GM23248 (cell line): Measurements from ENCODE around the gene GCSAM. TPM values are rescaled to one million over a fixed set of nuclear protein-coding genes. Genes with fewer than 3 reads are reported as not detected.

Experiments used
- DNase-seq: peaks from one replicate; pipeline ENCODE4 v3.0.0-alpha.2; 2015
- H2AFZ ChIP-seq: fragments of 200-600 bp; sonication (generic); 2 replicates; pipeline ENCODE4 v1.6.1; 2016; ENCODE audit warnings: antibody characterized with exemption
- H3F3A ChIP-seq: fragments of 200-600 bp; sonication (generic); 2 replicates; pipeline ENCODE4 v1.6.1; 2016; ENCODE audit warnings: mild to moderate bottlenecking, antibody characterized with exemption, mixed run types; ENCODE audit not compliant: insufficient read depth
- H3K27ac ChIP-seq: fragments of 200-600 bp; sonication (generic); 2 replicates; pipeline ENCODE4 v1.5.1; 2016; ENCODE audit warnings: mild to moderate bottlenecking
- H3K27me3 ChIP-seq: fragments of 200-600 bp; sonication (generic); replicated peaks from 2 replicates; pipeline ENCODE4 v1.6.1; 2016; ENCODE audit warnings: mild to moderate bottlenecking; ENCODE audit not compliant: insufficient read depth
- H3K36me3 ChIP-seq: fragments of 200-600 bp; sonication (generic); 2 replicates; pipeline ENCODE4 v1.6.1; 2016; ENCODE audit warnings: low read depth, mild to moderate bottlenecking
- H3K4me1 ChIP-seq: fragments of 200-600 bp; sonication (generic); 2 replicates; pipeline ENCODE4 v1.6.1; 2016; ENCODE audit warnings: mild to moderate bottlenecking; ENCODE audit not compliant: insufficient read depth
- H3K4me2 ChIP-seq: fragments of 200-600 bp; sonication (generic); one replicate; pipeline ENCODE4 v1.6.1; 2016; ENCODE audit warnings: mild to moderate bottlenecking; ENCODE audit not compliant: unreplicated experiment
- H3K4me3 ChIP-seq: fragments of 200-600 bp; sonication (generic); 2 replicates; pipeline ENCODE4 v1.5.1; 2016; ENCODE audit warnings: mild to moderate bottlenecking
- H3K79me2 ChIP-seq: fragments of 200-600 bp; sonication (generic); 2 replicates; pipeline ENCODE4 v1.6.1; 2016; ENCODE audit warnings: mild to moderate bottlenecking; ENCODE audit not compliant: insufficient read depth
- H3K9ac ChIP-seq: fragments of 200-600 bp; sonication (generic); 2 replicates; pipeline ENCODE4 v1.6.1; 2016; ENCODE audit warnings: mild to moderate bottlenecking
- H3K9me2 ChIP-seq: fragments of 200-600 bp; sonication (generic); 2 replicates; pipeline ENCODE4 v1.6.1; 2016; ENCODE audit warnings: mixed run types, mild to moderate bottlenecking, moderate library complexity; ENCODE audit not compliant: insufficient read depth
- H3K9me3 ChIP-seq: fragments of 200-600 bp; sonication (generic); one replicate; pipeline ENCODE4 v1.6.1; 2017; ENCODE audit warnings: low read depth
- H4K20me1 ChIP-seq: fragments of 200-600 bp; sonication (generic); 2 replicates; pipeline ENCODE4 v1.6.0; 2016; ENCODE audit not compliant: insufficient read depth
- EZH2 ChIP-seq: fragments of 200-600 bp; sonication (generic); IDR thresholded peaks from 2 replicates; pipeline ENCODE4 v1.6.1; 2018; ENCODE audit warnings: antibody characterized with exemption, mild to moderate bottlenecking; ENCODE audit not compliant: insufficient read depth, poor library complexity, severe bottlenecking
- EZH2phosphoT487 ChIP-seq: fragments of 200-600 bp; sonication (generic); IDR thresholded peaks from 2 replicates; pipeline ENCODE4 v1.6.1; 2018; ENCODE audit warnings: antibody characterized with exemption, moderate library complexity, mild to moderate bottlenecking, low read depth; ENCODE audit not compliant: insufficient read depth
- WGBS, 2 experiments: methylation state at CpG; one replicate each; pipeline ENCODE4 v1.1.6; 2015 to 2017; ENCODE audit warnings: low lambda C conversion rate in 2 of 2, low coverage in 1 of 2; ENCODE audit errors: missing lambda C conversion rate in 2 of 2; 5-methylcytosine and 5-hydroxymethylcytosine counted together
- in situ Hi-C: fragments of 300-500 bp; cut with MboI; formaldehyde crosslinking; loops from 2 replicates; pipeline ENCODE4 v1.15.0; 2020
- polyA plus RNA-seq: library from polyadenylated mRNA; unstranded; fragments of >200 nt; fragmentation: Nextera tagmentation; extraction: Ambion mirVana; gene quantifications from 2 replicates; pipeline ENCODE4 v1.2.1, GENCODE V29; 2016
- total RNA-seq: library from RNA; depleted of rRNA; stranded (reverse); fragments of >200 nt; shearing (Covaris generic); gene quantifications from 2 replicates; pipeline ENCODE4 v1.2.3, GENCODE V29; 2014

GCSAM gene
- total and polyA plus RNA-seq, 2 experiments from 2014 or later = 0.20 TPM; not detected in 1

GRCh38 chr3:112088944-112089343, 44.1 kb downstream of the GCSAM start:
- DNase-seq = no peak
- TF ChIP-seq EZH2phosphoT487 = no peak
- TF ChIP-seq EZH2 = no peak
- Histone ChIP-seq H3K79me2 (peaks cover 47% of the 10 kb centered on the region), H3K9ac (no peak overlapping the region), H3K9me3 (no peaks in the 10 kb centered on the region), H3F3A (peaks cover 11% of the 10 kb centered on the region), H3K36me3 (no peaks in the 10 kb centered on the region), H3K4me2 (no peak overlapping the region), H3K9me2 (no peaks in the 10 kb centered on the region), H4K20me1 (no peaks in the 10 kb centered on the region), H3K4me1 (peaks cover 13% of the 10 kb centered on the region; the same call in 1 of the 2 replicates), H3K4me3 (no peak overlapping the region), H3K27ac (no peak overlapping the region), H3K27me3 (no peaks in the 10 kb centered on the region), H2AFZ (no peak overlapping the region)
- 65 to 67% methylated on average over 4 of the region's 4 CpGs for WGBS, 2 experiments
- in situ Hi-C loops = no loop called here

- in situ Hi-C loops = no loop called here
- DNase-seq = no peak
- H3K9ac ChIP-seq = no peak overlapping the region
- peak overlapping the region; percentile 99 for H3K4me2 ChIP-seq
- 93 to 96% methylated on average over 5 of the region's 5 CpGs for WGBS, 2 experiments
- H4K20me1 ChIP-seq = no peaks in the 10 kb centered on the region
- H3K4me3 ChIP-seq = no peak overlapping the region; the same call in 1 of the 2 replicates
- no peaks in the 10 kb centered on the region for H3K27me3 ChIP-seq
- H3K36me3 ChIP-seq = no peaks in the 10 kb centered on the region
- TF ChIP-seq EZH2phosphoT487 (no peak), EZH2 (no peak)
- no peak overlapping the region for H2AFZ ChIP-seq
- no peak overlapping the region for H3K27ac ChIP-seq
- peaks cover 13% of the 10 kb centered on the region; the same call in 1 of the 2 replicates for H3K4me1 ChIP-seq
- H3K9me2 ChIP-seq = no peaks in the 10 kb centered on the region
- no peaks in the 10 kb centered on the region for H3K9me3 ChIP-seq
- peaks cover 47% of the 10 kb centered on the region for H3K79me2 ChIP-seq
- H3F3A ChIP-seq = peaks cover 11% of the 10 kb centered on the region
Measured at GRCh38 chr3:112087746-112088145, 45.3 kb downstream of the GCSAM start.

DNA sequence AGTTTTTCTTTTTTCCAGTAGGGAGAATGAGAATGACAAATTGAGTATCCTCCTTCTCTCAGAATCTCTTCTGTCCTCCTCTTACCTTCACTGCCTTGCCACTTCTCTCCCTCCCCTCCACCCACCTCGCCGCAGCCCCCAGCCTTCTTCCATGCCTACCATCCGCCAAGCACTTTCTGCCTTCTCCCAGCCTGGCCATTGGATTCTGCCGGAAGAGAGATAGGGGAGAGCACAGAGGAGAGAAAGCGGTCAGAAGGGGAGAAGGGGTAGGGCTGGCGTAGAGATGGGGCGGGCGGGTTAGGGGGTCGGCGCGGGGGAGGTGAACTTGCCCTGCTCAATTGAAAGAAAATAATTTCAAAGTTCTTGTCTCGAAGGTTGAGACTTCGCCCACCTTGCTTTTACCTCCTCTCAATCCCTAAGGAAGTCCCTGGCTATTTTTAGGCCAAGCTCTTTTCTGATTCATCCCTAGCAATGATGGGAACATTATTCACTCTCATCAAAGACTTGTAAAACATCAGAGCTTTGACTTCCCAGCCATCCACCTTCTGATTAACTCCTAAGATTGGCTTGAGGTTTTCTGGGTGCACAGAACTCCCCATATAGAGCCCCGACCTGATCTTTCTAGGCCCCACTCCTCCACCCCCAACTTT, 46.0 kb downstream of the GCSAM start:
- H3K9ac ChIP-seq = peak overlapping the region; percentile 75
- in situ Hi-C loops = no loop called here
- 7 to 19% methylated on average over 9 to 14 of the region's 14 CpGs for WGBS, 2 experiments

DNA sequence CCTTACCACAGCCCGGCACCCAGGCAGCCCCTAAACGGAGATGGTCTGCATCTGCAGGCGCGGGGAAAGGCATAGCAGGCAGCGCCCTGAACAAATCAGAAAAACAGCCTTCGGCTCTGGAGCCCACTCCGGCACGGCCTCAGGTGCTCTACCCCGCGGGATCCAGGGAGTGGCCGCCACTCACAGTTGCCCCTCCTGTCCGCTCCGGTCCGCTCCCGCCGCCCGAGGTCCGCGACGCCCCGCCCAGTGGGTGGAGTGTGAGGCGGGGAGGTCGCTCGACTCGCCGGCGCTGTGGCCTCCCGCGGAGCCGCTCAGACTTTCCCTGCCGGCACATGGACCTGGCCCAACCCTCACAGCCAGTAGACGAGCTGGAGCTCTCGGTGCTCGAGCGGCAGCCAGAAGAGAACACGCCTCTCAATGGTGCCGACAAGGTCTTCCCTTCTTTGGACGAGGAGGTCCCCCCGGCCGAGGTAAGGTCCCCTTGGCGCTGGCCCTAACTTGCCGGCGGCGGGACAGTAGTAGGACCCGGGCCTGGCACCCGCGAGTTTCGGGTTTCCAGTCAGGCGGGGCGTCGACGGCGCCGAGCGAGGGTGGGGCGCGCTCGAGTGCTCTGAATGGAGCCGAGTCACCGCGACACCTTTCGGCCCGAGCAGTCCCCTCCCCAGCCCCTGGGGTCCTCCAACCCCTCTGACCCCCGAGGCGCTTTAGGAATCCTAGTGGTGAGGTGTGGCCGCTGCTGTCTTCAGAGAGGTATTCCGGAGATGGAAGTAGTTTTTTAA, 46.8 kb downstream of the GCSAM start, which contains the start of gene C3orf52:
TSS of gene C3orf52 (plus strand) at position 314 of the 779 bp plus-strand sequence. CDS start at position 333, 19 bp downstream.
- peak within 1 kb of the TSS; percentile 75 for H3K9ac ChIP-seq
- no peak for TF ChIP-seq EZH2phosphoT487
- TF ChIP-seq EZH2 = no peak
- WGBS, 2 experiments = 2 to 3% methylated on average over 61 to 66 of the region's 67 CpGs

More for the DNA sequence above, 46.0 kb downstream of the GCSAM start:
- Histone ChIP-seq H3F3A (peaks cover 11% of the 10 kb centered on the region), H3K27ac (peak overlapping the region; percentile 53), H3K79me2 (peaks cover 43% of the 10 kb centered on the region), H3K9me3 (no peaks in the 10 kb centered on the region), H4K20me1 (no peaks in the 10 kb centered on the region), H2AFZ (peak overlapping the region; percentile 83), H3K4me3 (peak overlapping the region; percentile 79), H3K9me2 (no peaks in the 10 kb centered on the region), H3K36me3 (no peaks in the 10 kb centered on the region), H3K4me1 (peaks cover 10% of the 10 kb centered on the region; the same call in 1 of the 2 replicates), H3K27me3 (no peaks in the 10 kb centered on the region), H3K4me2 (peak overlapping the region; percentile 99)
- TF ChIP-seq EZH2 (no peak), EZH2phosphoT487 (no peak)
- DNase-seq = peak; percentile 75

More for the DNA sequence above, 46.8 kb downstream of the GCSAM start, which contains the start of gene C3orf52:
- Histone ChIP-seq H3K4me3 (peak within 1 kb of the TSS; percentile 79), H3K9me2 (no peaks in the 10 kb centered on the region), H3K4me1 (peaks cover 10% of the 10 kb centered on the region; the same call in 1 of the 2 replicates), H3K79me2 (peaks cover 39% of the 10 kb centered on the region), H3K9me3 (no peaks in the 10 kb centered on the region), H3F3A (peaks cover 11% of the 10 kb centered on the region), H3K4me2 (peak within 1 kb of the TSS; percentile 99), H3K27me3 (no peaks in the 10 kb centered on the region), H3K36me3 (no peaks in the 10 kb centered on the region), H4K20me1 (no peaks in the 10 kb centered on the region), H3K27ac (peak within 1 kb of the TSS; percentile 53), H2AFZ (peak within 1 kb of the TSS; percentile 83)
- peak; percentile 92 for DNase-seq
- in situ Hi-C loops = no loop called here
